Pulmonary artery endothelial cell (primary cell): ENCODE data around the gene PIAS4. TPM values are rescaled to one million over a fixed set of nuclear protein-coding genes. Genes with fewer than 3 reads are reported as not detected.

Experiments used
- DNase-seq: peaks from one replicate; pipeline ENCODE4 v3.0.0-alpha.2; 2011; ENCODE audit warnings: low read depth, low spot score
- total RNA-seq: library from RNA; depleted of rRNA; stranded (reverse); fragments of >200 nt; gene quantifications from 2 replicates; pipeline ENCODE4 v1.2.3, GENCODE V29; 2014

PIAS4 gene
- total RNA-seq, 1 donor from 2014 or later = 26.5 TPM

DNA sequence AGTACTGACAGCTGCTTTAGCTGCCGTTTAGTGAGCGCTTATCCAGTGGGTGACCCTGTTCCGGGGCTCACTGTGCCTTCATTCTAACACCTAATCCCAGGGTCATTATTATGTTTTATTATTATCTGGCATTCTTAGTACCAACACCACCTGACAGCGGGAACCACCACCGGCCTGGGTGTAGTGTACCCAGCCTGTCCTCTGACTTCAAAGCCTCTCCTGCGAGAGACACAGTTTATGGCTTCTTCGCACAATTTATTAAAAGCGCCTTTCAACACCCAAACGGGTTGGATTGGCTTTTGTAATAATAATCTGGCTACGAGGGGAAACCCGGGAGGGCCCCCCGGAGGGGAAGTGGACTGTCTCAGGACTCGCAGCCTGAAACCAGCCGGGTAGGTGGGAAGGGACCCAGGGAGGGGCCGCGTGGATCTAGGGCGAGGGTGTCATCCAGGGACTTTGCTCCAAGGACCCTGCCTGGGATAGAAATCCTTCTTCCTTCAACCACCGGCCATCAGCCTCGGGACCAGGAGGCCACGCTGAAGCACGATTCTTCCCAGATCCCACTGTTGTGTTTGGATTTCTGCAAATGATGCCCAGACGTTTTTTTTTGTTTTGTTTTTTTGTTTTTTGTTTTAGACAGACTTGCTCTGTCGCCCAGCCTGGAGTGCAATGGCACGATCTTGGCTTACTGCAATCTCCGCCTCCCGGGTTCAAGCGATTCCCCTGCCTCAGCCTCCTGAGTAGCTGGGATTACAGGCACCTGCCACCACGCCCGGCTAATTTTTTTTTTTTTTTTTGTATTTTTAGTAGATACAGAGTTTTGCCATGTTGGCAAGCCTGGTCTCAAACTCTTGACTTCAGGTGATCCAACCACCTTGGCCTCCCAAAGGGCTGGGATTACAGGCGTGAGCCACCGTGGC, 60.8 kb downstream of the PIAS4 start:
- DNase-seq = no peak

DNA sequence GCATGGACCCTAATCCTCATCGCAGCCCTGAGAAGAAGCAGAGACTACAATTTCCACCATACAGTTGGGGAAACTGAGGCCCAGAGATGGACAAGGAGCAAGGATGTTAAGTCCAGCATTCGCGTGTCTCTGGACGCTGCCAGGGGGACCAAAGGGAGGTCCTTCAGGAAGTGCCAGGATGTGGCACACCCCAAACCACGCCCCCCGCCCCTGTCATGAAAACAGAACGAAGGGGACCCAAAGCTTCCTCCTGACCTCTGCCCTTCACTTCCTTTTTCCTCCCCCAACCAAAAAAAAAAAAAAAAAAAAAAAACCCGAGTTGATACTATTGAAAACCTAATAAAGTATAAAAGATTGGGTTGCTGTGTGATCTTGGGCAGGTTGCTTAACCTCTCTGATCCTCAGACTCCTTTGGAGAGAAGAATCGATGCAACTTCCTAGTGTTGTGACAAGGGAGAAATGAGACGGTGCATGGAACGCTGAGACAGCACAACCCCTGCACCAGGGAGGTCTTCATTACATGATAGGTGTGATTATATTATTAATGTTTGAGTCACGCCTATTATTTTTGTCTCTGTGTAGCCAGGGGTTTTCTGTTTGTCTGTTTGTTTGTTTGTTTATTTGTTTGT, 61.9 kb downstream of the PIAS4 start:
- DNase-seq = no peak

DNA sequence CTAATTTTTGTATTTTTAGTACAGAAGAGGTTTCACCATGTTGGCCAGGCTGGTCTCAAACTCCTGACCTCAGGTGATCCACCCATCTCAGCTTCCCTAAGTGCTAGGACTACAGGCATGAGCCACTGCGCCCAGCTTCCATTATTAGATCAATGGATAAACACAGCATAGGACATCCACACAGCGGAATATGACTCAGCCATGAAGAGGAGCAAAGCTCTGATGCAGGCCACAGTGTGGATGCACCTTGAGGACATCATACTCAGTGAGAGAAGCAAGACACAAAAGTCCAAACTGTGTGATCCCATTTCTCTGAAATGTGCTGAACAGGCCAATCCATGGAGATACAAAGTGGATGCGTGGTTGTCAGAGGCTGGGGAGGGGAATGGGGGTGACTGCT, 64.1 kb downstream of the PIAS4 start:
- DNase-seq = no peak

DNA sequence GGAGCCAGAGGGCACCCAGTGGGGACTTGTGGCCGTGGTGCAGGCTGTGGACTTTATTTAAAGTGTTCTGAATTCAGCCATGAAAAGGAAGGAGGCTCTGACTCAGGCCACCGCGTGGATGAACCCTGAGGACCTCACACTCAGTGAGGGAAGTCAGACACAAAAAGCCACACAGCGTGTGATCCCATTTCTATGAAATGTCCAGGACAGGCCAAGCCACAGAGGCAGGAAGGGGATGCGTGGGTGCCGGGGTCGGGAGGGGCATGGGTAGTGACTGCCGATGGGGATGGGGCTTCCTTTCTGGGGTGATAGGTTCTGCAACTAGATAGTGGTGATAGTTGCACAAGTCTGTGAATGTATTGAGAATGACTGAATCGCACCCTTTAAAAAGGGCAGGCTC, 67.8 kb downstream of the PIAS4 start:
- no peak for DNase-seq

DNA sequence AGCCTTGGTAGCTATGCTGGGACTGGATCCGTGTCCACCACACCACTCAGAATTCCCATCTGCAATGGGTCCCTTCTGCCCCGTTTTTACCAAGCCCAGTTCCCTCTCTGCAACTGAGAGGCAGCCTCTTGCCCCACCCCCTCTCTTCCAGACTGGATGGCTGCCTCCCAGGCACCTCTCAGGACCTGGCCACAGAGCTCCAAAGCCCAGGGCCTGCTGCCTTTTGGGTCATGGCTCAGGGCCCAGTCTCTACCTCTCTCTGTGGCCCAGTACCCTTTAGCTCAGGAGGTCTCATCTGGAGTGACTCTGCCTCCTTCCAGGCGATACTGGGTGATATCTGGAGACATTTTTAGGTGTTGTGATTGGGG, 69.5 kb downstream of the PIAS4 start:
- DNase-seq = no peak

DNA sequence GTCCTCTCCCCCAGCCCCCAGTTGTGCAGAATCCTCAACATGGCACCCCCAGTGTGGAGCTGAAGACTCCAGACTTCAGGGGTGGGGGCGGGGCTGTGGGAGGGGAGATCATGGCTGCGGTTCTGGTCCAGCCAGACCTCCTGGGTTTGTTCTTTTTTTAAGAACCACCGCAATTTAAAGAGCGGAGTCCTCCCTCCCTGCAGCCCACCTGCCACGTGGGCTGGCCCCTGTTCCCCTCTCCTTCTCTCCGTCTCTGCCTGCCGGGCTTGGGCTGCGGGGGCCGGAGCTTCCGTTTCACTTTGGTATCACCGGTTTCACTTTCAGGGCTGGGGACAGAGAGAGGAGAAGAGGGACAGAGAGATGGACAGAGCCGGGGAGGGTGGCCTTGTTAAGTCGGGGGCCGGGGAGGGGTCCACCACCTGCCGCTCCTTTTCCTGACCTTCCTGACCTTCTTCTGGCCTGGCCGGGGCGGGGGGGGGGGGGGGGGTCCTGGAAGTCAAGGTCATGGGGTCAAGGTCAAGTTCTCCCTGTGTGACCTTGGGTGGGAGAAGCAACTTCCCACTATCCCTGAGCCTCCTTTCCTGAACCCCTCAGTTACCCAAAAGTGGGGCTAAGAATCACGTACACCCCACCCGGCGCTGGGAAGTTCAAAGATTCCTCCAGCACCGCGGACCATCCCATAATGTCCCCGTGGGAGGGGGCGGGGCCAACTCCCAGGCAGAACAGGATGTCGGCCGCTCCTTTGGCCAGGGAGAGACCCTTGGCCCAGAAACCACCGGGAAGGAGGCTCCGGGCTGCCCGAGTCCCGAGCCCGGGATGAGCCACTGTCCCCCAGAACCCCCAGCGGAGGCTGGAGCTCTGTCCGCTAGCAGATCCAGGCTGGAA, 70.5 kb downstream of the PIAS4 start:
- no peak for DNase-seq

DNA sequence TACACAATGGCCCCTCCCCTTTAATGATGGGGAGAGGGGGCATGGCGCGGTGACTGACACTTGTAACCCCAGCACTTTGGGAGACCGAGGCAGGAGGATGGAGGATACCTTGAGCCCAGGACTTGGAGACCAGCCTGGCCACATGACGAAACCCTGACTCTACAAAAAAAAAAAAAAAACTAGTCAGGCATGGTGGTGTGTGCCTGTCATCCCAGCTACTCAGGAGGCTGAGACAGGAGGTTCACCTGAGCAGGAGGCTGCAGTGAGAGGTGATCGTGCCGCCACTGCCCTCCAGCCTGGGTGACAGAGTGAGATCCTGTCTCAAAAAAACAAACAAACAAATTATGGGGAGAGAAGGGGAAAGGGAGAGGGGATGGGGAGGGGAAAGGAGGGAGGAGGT, 72.9 kb downstream of the PIAS4 start:
- no peak for DNase-seq

DNA sequence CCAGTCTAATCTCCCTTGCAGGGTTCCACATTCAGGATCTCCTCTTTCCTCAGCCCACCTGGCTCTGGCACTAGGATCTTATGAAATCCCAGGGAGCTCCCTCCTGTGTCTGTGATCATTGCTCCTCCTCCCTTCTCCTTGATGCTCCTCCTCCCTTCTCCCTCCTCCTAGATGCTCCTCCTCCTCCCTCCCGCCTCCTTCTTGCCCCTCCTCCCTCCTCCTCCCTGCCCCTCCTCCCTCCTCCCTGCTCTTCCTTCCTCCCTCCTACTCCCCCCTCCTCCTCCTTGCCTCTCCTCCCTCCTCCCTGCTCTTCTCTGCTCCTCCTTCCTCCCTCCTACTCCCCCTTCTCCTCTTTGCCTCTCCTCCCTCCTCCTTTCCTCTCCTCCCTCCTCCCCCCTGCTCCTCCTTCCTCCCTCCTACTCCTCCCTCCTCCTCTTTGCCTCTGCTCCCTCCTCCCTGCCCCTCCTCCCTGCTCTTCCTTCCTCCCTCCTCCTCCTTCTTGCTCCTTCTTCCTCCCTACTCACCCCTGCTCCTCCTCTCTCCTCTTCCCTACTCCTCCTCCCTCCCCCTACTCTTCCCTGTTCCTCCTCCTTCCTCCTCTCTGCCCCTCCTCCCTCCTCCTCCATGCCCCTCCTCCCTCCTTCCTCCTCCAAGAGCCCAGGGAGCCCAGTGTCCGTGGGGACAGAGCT, 74.0 kb downstream of the PIAS4 start:
- DNase-seq = no peak

DNA sequence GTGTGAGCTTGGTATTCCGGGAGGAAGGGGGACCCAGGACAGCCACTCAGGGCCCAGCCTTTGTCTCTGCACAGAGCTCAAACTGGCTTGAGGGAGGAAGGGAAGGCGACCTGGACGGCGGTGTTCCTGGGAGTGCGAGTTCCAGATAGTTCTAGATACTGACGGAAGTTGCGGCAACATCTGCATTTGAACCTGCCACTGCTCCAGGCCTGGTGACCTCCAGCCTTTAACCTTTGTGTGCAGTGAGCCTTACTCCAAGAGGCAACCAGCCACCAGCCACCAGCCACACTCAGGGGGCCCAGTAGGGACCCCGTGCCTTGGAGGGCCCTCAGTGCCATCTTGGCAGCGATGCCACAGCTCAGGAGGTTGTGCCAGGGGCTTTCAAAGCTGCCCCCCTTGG, 74.6 kb downstream of the PIAS4 start:
- DNase-seq = no peak

DNA sequence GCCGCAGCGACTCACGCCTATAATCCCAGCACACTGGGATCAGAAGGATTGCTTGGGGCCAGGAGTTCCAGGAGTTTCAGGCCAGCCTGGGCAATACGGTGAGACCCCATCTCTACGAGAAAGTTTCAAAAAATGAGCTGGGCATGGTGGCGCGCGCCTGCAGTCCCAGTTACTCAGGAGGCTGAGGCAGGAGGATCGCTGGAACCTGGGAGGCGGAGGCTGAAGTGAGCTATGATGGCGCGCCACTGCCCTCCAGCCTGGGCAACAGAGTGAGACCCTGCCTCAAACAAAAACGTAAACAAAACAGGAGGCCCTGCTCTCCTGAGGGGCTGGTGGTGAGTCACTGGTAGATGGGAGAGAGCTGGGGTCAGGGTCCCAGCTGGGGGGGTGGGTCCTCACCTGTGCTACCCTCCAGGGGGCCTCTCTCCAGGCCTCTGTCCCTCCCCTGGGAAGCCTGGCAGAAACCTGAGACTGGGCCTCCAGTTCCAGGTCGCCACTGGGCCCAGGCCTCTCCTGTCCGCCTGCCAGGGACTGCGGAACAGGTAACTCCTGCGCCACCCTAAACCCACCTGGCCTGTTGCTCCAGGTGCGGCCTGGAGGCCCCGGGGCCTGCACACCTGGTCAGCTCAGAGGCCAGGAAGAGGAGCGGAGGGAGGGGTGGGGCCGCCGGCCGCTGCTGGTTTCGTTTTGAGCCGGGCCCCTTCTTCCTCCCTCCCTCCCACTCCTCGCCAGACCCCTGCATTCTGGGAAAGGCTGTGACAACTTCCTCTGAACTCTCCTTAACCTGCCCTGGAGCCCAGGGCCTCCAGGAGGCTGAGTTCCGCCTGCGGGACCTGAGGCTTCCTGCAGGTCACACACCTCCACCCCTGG, 76.4 kb downstream of the PIAS4 start:
- DNase-seq = no peak

DNA sequence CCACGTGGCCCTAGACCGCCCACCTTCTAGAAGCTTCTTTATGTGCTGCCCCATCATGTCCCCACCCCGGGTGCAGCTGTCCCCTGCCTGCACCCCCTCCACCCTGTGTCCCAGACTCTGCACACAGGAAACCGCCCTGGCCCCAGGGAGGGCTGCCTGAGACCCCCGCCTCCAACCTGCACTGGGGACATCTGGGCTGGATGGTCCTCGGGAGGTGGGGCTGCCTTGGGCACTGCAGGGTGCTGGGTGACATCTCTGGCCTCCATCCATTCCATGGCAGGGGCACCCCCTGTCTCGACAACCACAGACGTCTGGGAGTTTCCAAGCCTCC, 77.0 kb downstream of the PIAS4 start:
- DNase-seq = no peak

DNA sequence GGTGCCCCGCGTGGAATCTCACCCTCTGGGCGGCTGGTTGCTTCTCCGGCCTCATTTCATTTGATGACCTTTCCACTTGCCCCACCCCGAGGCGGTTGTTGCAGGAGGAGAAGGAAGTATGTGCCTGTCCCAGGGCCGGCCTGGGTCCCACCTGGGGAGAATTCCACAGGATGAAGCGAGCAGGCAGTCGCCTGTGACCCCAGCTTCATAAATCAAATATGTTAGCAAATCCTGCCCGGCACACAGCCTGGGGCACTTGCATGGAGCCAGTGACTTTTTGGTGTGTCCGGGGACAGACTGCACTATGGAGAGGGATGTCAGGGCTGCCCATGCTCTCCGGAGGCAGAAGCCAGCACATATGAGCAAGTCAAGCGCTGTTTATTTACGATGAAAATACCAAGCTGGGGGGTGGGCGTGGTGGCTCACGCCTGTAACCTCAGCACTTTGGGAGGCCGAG, 78.9 kb downstream of the PIAS4 start:
- DNase-seq = no peak

DNA sequence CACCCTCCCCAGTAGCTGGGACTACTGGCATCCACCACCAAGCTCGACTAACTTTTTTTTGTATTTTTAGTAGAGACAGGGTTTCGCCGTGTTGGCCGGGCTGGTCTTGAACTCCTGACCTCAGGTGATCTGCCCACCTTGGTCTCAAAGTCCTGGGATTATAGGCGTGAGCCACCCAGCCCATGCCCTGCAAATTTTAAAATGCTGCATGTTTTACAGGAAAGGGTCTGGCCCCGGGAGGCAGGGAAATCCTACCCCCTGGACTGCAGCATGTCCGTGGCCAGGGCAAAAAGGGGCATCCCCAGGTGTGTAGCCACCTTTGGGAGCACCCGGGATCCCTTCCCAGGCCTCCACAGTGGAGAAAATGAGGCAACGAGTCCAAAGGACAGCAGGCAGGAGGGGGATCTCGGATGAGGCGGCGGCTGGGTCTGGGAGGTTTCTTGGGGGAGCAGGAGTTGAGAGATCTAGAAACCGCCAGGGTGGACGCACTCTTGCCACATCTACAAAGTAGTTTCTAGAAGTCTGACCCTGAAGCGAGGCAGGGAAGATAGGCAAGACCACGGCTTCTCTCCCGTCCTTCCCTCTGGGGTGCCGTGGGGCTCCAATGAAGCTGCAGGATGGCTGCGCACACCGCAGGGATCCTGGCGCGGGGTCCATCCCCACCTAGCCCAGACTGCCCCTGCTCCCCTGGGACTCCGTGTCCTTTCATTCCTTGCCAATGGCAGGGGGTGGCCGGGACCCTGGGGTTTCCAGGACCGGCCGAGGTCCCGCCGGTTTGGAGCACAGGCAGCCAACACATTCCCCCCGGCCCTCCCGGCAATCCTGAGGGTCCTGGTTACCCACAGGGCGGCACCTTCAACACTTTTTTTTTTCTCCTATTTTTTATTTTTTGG, 80.5 kb downstream of the PIAS4 start:
- DNase-seq = no peak

DNA sequence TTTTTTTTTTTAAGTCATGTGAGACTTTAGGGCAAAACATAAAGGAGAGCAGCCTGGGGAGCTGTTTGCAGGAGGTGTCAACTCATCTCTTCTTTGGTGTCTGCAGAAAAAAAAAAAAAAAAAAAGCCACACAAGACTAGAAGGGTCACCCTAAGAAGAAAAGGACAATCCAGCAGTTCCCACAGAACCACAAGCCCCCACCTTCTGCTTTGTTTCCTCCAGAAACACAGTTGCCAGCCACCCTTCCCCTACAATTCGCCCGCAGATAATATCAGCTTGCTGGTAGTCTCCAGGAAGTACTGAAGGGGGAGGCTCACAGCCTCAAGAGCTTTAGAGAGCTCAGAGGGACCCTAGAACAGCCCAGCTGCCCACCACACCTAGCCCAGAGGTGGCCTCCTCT, 81.4 kb downstream of the PIAS4 start:
- no peak for DNase-seq

Other genes with a start within 250 kb of the PIAS4 start
- 17.5 and 29.0 TPM in 2 replicates for gene APBA3, start 246.0 kb upstream of the PIAS4 start, total RNA-seq
- gene MRPL54, start 245.1 kb upstream of the PIAS4 start, total RNA-seq = 41.2 and 49.6 TPM in 2 replicates
- gene RAX2, start 235.5 kb upstream of the PIAS4 start, total RNA-seq = not detected in 2 replicates
- gene MATK, start 221.4 kb upstream of the PIAS4 start, total RNA-seq = under 0.01 TPM in 1 of 2 replicates, not detected in the other
- gene ZFR2, start 138.7 kb upstream of the PIAS4 start, total RNA-seq = not detected in 2 replicates
- gene ATCAY, start 127.1 kb upstream of the PIAS4 start, total RNA-seq = not detected in 2 replicates
- gene NMRK2, start 74.7 kb upstream of the PIAS4 start, total RNA-seq = not detected in 2 replicates
- 165 and 166 TPM in 2 replicates for gene DAPK3, start 36.6 kb upstream of the PIAS4 start, total RNA-seq
- gene EEF2, start 22.3 kb upstream of the PIAS4 start, total RNA-seq = 2,342 and 4,009 TPM in 2 replicates
- gene ZBTB7A, start 59.2 kb downstream of the PIAS4 start, total RNA-seq = 12.5 and 12.9 TPM in 2 replicates
- gene MAP2K2, start 116.4 kb downstream of the PIAS4 start, total RNA-seq = 191 and 203 TPM in 2 replicates
- not detected in 2 replicates for gene CREB3L3, start 145.9 kb downstream of the PIAS4 start, total RNA-seq
- gene SIRT6, start 174.8 kb downstream of the PIAS4 start, total RNA-seq = 11.4 and 14.2 TPM in 2 replicates
- gene ANKRD24, start 175.0 kb downstream of the PIAS4 start, total RNA-seq = 0.07 and 0.28 TPM in 2 replicates
- 0.28 and 0.40 TPM in 2 replicates for gene EBI3, start 221.8 kb downstream of the PIAS4 start, total RNA-seq
- gene YJU2, start 239.3 kb downstream of the PIAS4 start, total RNA-seq = 20.4 and 20.8 TPM in 2 replicates